Measurements from ENCODE around the gene CD46.

CD46 gene

DNA sequence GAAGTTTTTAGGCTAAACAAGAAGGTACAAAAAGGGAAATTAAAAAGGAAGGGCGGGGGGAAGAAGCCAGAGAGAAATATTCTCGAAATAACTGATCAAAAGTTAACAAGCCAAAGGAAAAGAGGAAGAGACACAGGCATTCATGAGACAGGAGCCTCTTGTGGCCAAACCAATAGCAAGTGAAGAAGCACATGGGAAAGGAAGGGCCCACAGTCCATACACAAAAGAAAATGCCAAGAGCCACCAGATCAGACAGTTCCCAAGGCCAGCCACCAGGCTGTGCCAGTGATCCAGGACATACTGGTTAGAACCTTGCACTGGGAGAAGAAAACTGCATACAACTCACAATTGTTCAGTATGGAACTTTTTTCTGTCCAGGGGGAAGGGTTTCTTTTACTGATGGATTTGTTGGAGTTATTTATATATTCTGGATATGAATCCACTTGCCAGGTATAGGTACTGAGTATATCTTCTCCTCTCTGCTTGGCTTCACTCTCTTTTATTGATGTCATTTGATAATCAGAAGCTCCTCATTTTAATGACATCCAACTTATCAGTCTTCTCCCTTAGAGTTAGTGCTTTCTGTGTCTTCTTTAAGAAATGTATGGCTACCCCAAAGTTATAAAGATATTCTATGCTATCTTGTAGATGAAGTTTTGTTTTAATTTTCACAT is 76.8 kb downstream of the CD46 start:
- peak; percentile 79 for DNase-seq (ENCODE audit: low read depth, low spot score)
- Histone ChIP-seq H3K27me3 (ENCODE audit: control insufficient read depth, insufficient read depth, low read length) (no peaks in the 10 kb centered on the region), H3K9me3 (ENCODE audit: control insufficient read depth, insufficient read depth, low read length) (no peaks in the 10 kb centered on the region), H3K4me3 (ENCODE audit: low read length) (no peak overlapping the region), H3K27ac (ENCODE audit: low read length) (no peak overlapping the region), H3K36me3 (ENCODE audit: control insufficient read depth, insufficient read depth, low read length) (no peaks in the 10 kb centered on the region), H3K4me1 (ENCODE audit: control insufficient read depth, insufficient read depth, low read length) (no peaks in the 10 kb centered on the region)
- no CpG with 5 or more reads among the region's 2 CpGs for WGBS (ENCODE audit: insufficient coverage, insufficient read length)

DNA sequence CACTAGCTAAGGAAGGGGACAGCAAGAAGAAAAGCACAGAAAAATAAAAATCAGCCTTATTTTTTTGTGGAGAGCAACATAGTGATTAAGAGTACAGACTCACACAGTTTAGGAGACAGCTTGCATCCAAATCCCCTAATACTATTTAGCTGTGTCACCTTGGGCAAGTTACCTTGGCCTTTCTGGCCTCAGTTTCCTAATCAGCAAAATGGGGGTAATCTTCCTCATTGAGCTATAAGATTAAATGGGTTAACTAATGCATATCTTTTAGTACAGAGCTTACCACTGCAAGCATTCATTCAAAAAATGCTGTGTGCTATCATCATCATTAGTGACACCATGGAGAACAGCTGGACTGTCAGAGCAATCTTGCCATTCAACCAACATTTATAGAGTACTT is 77.7 kb downstream of the CD46 start:
- Histone ChIP-seq H3K36me3 (ENCODE audit: control insufficient read depth, insufficient read depth, low read length) (no peaks in the 10 kb centered on the region), H3K27me3 (ENCODE audit: control insufficient read depth, insufficient read depth, low read length) (no peaks in the 10 kb centered on the region), H3K4me1 (ENCODE audit: control insufficient read depth, insufficient read depth, low read length) (no peaks in the 10 kb centered on the region), H3K4me3 (ENCODE audit: low read length) (no peak overlapping the region), H3K9me3 (ENCODE audit: control insufficient read depth, insufficient read depth, low read length) (no peaks in the 10 kb centered on the region), H3K27ac (ENCODE audit: low read length) (no peak overlapping the region)
- no peak for DNase-seq (ENCODE audit: low read depth, low spot score)

DNA sequence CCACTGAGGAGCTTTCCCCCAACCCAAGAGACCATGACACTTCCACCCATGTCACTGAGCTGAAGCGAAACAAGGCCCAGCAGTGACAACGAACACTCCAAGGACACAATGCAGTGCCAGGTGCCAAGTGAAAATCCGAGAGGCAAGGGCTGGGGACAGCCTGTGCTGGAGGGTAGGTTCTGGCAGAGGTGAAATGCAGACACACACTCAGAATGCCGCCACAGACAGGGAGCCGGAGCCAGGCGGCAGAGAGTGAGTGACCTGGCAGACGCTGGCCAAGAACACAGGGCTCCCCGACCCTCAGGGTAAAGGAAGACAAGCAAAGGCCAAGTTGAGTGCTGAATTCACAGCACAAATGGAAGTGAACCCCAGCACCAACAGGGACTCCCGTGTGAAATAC is 78.9 kb downstream of the CD46 start:
- H3K4me3 ChIP-seq (ENCODE audit: low read length): no peak overlapping the region
- H3K27me3 ChIP-seq (ENCODE audit: control insufficient read depth, insufficient read depth, low read length): no peaks in the 10 kb centered on the region
- no peak for DNase-seq (ENCODE audit: low read depth, low spot score)
- H3K9me3 ChIP-seq (ENCODE audit: control insufficient read depth, insufficient read depth, low read length): no peaks in the 10 kb centered on the region
- no peaks in the 10 kb centered on the region for H3K36me3 ChIP-seq (ENCODE audit: control insufficient read depth, insufficient read depth, low read length)
- H3K27ac ChIP-seq (ENCODE audit: low read length): no peak overlapping the region
- H3K4me1 ChIP-seq (ENCODE audit: control insufficient read depth, insufficient read depth, low read length): no peaks in the 10 kb centered on the region
- no CpG with 5 or more reads among the region's 9 CpGs for WGBS (ENCODE audit: insufficient coverage, insufficient read length)

DNA sequence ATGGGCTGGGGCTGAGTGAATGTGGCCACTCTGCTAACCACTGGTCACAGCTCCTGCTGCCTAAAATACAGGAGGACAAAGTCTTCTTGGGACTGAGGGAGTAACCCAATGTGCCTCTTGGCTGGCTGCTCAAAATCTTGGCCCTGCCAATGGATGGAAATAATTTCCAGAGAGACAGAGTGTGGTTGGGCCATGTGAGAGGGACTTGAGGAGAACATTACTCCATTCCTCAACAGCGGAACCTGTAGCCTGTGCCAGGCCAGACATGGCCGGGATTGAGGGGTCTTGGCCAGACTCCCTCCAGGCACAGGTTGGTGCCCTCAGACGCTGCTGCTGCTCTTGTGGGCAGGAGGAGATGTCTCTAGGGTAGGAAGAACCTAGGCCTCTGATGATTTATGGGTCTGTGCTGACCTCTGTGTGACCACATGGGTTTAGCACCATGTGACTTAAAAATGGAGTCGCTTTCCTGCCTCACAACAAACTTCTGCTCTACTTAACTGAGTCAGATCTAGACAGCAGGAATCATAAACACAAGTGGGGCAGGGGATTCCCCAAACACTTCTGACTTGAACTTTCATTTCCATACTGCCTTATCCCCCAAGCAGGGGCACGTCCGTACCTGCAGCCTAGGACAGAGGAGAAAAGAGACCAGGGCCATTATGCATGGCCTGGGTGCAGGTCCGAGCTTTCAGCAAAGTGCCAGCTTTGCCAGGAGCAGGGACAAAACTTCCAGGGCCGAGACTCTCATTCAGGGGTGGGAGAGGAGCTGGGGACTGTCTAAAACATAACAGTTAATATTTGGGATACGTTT is 79.9 kb downstream of the CD46 start:
- no peaks in the 10 kb centered on the region for H3K27me3 ChIP-seq (ENCODE audit: control insufficient read depth, insufficient read depth, low read length)
- H3K27ac ChIP-seq (ENCODE audit: low read length): no peak overlapping the region
- no peak for DNase-seq (ENCODE audit: low read depth, low spot score)
- H3K9me3 ChIP-seq (ENCODE audit: control insufficient read depth, insufficient read depth, low read length): no peaks in the 10 kb centered on the region
- no CpG with 5 or more reads among the region's 9 CpGs for WGBS (ENCODE audit: insufficient coverage, insufficient read length)
- H3K36me3 ChIP-seq (ENCODE audit: control insufficient read depth, insufficient read depth, low read length): no peaks in the 10 kb centered on the region
- no peak overlapping the region for H3K4me3 ChIP-seq (ENCODE audit: low read length)
- H3K4me1 ChIP-seq (ENCODE audit: control insufficient read depth, insufficient read depth, low read length): no peaks in the 10 kb centered on the region

DNA sequence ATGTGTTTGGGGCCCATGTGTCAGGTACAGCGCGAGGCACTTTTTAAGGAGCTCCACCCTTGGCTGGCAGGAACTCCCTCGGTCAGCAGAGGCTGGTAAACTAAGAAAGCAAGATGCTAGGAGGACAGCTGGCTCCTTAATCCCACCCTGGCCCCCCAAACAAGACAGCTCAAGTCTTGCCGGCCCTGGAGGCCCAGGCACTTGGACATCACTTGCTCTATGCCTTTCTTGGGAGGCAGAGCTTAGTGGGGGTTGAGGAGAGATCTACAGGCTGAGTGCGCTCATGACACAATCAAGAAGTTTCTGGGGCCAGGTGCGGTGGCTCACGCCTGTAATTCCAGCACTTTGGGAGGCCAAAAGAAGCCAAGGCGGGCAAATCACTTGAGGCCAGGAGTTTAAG is 80.9 kb downstream of the CD46 start:
- H3K4me1 ChIP-seq (ENCODE audit: control insufficient read depth, insufficient read depth, low read length): no peaks in the 10 kb centered on the region
- no peak overlapping the region for H3K27ac ChIP-seq (ENCODE audit: low read length)
- no CpG with 5 or more reads among the region's 8 CpGs for WGBS (ENCODE audit: insufficient coverage, insufficient read length)
- H3K27me3 ChIP-seq (ENCODE audit: control insufficient read depth, insufficient read depth, low read length): no peaks in the 10 kb centered on the region
- H3K4me3 ChIP-seq (ENCODE audit: low read length): no peak overlapping the region
- H3K36me3 ChIP-seq (ENCODE audit: control insufficient read depth, insufficient read depth, low read length): no peaks in the 10 kb centered on the region
- no peaks in the 10 kb centered on the region for H3K9me3 ChIP-seq (ENCODE audit: control insufficient read depth, insufficient read depth, low read length)
- no peak for DNase-seq (ENCODE audit: low read depth, low spot score)

DNA sequence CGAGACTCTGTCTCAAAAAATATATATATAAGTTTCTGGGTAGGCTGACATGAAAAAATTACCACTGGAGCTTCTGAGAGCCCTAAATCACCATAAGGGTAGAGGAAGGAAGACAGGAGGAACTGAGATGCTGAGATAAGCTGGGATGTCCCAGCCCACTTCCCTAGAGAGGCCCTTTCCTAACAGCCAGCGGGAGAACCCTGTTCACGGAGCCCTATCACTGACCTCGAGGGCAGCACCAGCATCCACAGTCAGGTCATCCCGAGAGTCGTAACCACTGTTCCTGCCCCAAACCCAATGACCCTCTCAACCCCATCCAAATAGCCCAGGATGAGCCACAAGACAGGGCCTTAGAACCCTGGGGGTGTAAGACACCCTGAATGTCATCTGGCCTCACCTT is 81.5 kb downstream of the CD46 start:
- Histone ChIP-seq H3K4me1 (ENCODE audit: control insufficient read depth, insufficient read depth, low read length) (no peaks in the 10 kb centered on the region), H3K36me3 (ENCODE audit: control insufficient read depth, insufficient read depth, low read length) (no peaks in the 10 kb centered on the region), H3K27me3 (ENCODE audit: control insufficient read depth, insufficient read depth, low read length) (no peaks in the 10 kb centered on the region), H3K4me3 (ENCODE audit: low read length) (no peak overlapping the region), H3K9me3 (ENCODE audit: control insufficient read depth, insufficient read depth, low read length) (no peaks in the 10 kb centered on the region), H3K27ac (ENCODE audit: low read length) (no peak overlapping the region)
- DNase-seq (ENCODE audit: low read depth, low spot score): no peak
- no CpG with 5 or more reads among the region's 6 CpGs for WGBS (ENCODE audit: insufficient coverage, insufficient read length)

DNA sequence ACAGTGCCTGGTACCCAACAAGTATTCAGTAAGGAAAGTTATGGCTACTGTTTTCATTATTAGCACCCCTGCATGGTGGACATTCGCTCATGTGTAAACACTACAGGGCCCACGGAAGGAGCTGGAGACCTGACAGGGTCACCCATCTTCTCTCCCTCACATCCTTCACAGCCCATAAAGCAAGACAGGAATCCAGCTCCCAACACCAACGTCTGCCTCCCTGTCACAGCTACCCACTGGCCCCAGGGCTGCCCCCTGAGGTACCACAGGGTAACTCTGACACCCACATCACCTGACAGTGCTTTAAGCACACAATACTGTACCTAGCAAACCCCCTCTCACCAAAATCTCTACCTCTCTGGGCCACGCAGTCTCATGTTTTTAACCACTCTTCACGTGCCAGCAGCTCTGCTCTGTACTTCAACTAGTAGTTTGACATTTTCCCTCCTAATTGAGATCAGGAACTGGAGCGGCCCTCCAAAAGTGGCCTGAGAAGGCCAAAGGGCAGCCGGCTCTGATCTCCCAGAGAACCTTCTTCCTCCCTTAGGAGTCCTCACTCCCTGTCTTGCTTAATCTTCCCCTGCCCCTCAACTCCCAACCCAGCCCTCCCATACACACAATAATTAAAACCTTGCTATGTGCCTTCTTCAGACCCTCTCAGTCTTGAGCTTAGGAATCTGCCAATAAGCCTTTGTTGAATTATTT is 82.3 kb downstream of the CD46 start:
- Histone ChIP-seq H3K27ac (ENCODE audit: low read length) (no peak overlapping the region), H3K4me1 (ENCODE audit: control insufficient read depth, insufficient read depth, low read length) (no peaks in the 10 kb centered on the region), H3K4me3 (ENCODE audit: low read length) (no peak overlapping the region), H3K9me3 (ENCODE audit: control insufficient read depth, insufficient read depth, low read length) (no peaks in the 10 kb centered on the region), H3K27me3 (ENCODE audit: control insufficient read depth, insufficient read depth, low read length) (no peaks in the 10 kb centered on the region), H3K36me3 (ENCODE audit: control insufficient read depth, insufficient read depth, low read length) (no peaks in the 10 kb centered on the region)
- DNase-seq (ENCODE audit: low read depth, low spot score): no peak
- WGBS (ENCODE audit: insufficient coverage, insufficient read length): no CpG with 5 or more reads among the region's 7 CpGs

DNA sequence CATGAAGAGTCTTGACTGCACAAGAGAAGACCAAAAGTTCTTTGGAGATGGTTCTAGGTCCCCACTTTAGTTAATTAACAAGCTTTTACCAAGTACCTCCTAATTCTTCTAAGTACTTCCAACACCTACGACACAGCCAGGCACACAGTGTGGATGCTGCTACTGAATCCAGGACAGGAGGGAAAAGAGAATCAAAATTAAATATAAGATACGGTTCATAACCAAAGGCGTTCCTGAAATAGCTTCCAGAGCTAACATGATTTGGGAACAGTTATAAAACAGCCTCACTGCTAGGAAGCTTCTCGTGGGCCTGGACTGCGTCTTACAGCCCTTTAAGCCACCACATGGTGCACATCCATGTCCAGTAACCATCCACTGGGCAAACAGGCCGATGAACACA is 84.1 kb downstream of the CD46 start:
- H3K36me3 ChIP-seq (ENCODE audit: control insufficient read depth, insufficient read depth, low read length): no peaks in the 10 kb centered on the region
- H3K9me3 ChIP-seq (ENCODE audit: control insufficient read depth, insufficient read depth, low read length): no peaks in the 10 kb centered on the region
- no peak overlapping the region for H3K4me3 ChIP-seq (ENCODE audit: low read length)
- no peaks in the 10 kb centered on the region for H3K27me3 ChIP-seq (ENCODE audit: control insufficient read depth, insufficient read depth, low read length)
- H3K27ac ChIP-seq (ENCODE audit: low read length): no peak overlapping the region
- no peak for DNase-seq (ENCODE audit: low read depth, low spot score)
- H3K4me1 ChIP-seq (ENCODE audit: control insufficient read depth, insufficient read depth, low read length): no peaks in the 10 kb centered on the region
- WGBS (ENCODE audit: insufficient coverage, insufficient read length): no CpG with 5 or more reads among the region's 6 CpGs

DNA sequence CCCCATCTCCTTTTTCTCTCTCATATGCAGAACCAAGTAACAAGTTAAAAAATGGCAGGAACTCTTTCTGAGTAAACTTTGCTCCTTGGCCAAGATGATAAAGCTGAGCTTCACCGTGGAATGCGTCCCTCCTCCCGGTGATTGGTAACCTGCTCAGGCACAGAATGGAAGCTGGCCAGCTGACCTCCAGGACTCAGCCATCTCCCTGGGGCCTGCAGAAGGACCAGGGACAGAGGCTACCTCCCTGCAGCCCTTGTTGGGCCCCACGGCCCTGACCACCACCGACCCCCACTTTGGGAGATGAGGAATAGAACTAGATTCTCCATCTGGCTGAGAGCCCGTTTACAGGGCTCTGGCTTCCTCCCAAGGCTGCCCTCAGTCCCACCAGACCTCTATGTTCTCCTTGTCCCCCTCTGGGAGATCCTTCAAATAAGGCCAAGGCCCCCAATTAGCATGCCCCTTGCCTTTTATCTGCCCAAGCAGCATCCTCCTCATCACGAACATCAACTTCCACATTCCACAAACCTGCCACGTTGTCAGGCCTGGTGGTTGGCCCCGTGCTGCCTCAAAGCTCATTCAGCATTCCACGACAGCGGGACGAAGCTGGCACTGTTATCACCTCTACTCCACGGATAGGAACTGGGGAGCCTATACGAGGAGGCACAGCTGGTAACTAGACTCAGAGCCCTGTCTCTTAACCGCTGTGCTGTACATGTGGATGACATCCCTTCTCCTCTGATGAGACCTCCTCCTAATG is 84.9 kb downstream of the CD46 start:
- Histone ChIP-seq H3K4me3 (ENCODE audit: low read length) (no peak overlapping the region), H3K27me3 (ENCODE audit: control insufficient read depth, insufficient read depth, low read length) (no peaks in the 10 kb centered on the region), H3K36me3 (ENCODE audit: control insufficient read depth, insufficient read depth, low read length) (no peaks in the 10 kb centered on the region), H3K4me1 (ENCODE audit: control insufficient read depth, insufficient read depth, low read length) (no peaks in the 10 kb centered on the region), H3K9me3 (ENCODE audit: control insufficient read depth, insufficient read depth, low read length) (no peaks in the 10 kb centered on the region), H3K27ac (ENCODE audit: low read length) (no peak overlapping the region)
- DNase-seq (ENCODE audit: low read depth, low spot score): no peak
- whole genome bisulfite sequencing (ENCODE audit: insufficient coverage, insufficient read length): no CpG with 5 or more reads among the region's 15 CpGs

DNA sequence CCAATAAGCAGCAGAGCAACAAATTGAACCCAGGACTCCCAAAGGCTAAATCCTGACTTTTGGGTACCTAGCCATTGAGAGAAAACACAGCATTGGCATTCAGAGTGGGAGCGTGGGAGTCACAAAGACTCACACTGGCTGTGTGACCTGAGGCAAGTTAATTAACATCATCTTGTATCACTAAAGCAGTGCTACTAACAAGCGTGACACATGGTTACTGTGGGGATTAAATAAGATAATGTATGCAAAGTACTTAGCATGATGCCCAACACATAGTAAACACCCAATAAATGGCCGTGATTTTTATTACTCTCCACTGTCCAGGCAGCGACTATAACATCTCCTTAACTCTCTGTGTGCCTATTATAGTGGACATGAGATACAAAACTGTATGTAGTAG is 85.8 kb downstream of the CD46 start:
- Histone ChIP-seq H3K4me3 (ENCODE audit: low read length) (no peak overlapping the region), H3K27ac (ENCODE audit: low read length) (no peak overlapping the region), H3K27me3 (ENCODE audit: control insufficient read depth, insufficient read depth, low read length) (no peaks in the 10 kb centered on the region), H3K36me3 (ENCODE audit: control insufficient read depth, insufficient read depth, low read length) (no peaks in the 10 kb centered on the region), H3K9me3 (ENCODE audit: control insufficient read depth, insufficient read depth, low read length) (no peaks in the 10 kb centered on the region), H3K4me1 (ENCODE audit: control insufficient read depth, insufficient read depth, low read length) (no peaks in the 10 kb centered on the region)
- no peak for DNase-seq (ENCODE audit: low read depth, low spot score)
- no CpG with 5 or more reads among the region's 4 CpGs for WGBS (ENCODE audit: insufficient coverage, insufficient read length)
